Measurements from ENCODE around the gene S100A2.

DNA sequence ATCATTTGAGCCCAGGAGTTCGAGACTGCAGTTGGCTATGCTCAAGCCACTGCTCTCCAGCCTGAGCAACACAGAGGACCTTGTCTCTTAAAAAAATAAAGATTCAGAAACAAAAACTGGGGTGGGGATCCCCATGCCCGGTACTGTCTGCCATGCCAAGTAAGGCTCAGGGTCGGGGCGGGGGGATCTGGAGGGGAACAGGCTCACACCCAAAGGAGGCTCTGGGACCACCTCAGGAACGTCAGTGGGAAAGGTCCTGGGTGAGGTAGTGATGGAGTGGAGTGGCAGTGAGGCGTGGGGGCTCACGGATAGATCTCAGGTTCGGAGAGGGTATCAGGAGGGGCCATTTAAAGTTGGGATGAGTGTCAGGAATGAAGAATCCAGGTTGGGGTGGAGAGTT, 19.3 kb downstream of the S100A2 start:
- TF ChIP-seq, protein P1, sequence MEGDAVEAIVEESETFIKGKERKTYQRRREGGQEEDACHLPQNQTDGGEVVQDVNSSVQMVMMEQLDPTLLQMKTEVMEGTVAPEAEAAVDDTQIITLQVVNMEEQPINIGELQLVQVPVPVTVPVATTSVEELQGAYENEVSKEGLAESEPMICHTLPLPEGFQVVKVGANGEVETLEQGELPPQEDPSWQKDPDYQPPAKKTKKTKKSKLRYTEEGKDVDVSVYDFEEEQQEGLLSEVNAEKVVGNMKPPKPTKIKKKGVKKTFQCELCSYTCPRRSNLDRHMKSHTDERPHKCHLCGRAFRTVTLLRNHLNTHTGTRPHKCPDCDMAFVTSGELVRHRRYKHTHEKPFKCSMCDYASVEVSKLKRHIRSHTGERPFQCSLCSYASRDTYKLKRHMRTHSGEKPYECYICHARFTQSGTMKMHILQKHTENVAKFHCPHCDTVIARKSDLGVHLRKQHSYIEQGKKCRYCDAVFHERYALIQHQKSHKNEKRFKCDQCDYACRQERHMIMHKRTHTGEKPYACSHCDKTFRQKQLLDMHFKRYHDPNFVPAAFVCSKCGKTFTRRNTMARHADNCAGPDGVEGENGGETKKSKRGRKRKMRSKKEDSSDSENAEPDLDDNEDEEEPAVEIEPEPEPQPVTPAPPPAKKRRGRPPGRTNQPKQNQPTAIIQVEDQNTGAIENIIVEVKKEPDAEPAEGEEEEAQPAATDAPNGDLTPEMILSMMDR (conservative IDR thresholded peaks at IDR 0.05; ENCODE audit: low read depth in 2 of 2): no peak
- TF ChIP-seq CREB1 (CRISPR knock-in tag; IDR thresholded peaks at IDR 0.05; ENCODE audit: low read depth): no peak
- TF ChIP-seq EZH2 (IDR thresholded peaks at IDR 0.05; ENCODE audit: low read depth, unreplicated experiment): no peak
- TF ChIP-seq, protein P2, sequence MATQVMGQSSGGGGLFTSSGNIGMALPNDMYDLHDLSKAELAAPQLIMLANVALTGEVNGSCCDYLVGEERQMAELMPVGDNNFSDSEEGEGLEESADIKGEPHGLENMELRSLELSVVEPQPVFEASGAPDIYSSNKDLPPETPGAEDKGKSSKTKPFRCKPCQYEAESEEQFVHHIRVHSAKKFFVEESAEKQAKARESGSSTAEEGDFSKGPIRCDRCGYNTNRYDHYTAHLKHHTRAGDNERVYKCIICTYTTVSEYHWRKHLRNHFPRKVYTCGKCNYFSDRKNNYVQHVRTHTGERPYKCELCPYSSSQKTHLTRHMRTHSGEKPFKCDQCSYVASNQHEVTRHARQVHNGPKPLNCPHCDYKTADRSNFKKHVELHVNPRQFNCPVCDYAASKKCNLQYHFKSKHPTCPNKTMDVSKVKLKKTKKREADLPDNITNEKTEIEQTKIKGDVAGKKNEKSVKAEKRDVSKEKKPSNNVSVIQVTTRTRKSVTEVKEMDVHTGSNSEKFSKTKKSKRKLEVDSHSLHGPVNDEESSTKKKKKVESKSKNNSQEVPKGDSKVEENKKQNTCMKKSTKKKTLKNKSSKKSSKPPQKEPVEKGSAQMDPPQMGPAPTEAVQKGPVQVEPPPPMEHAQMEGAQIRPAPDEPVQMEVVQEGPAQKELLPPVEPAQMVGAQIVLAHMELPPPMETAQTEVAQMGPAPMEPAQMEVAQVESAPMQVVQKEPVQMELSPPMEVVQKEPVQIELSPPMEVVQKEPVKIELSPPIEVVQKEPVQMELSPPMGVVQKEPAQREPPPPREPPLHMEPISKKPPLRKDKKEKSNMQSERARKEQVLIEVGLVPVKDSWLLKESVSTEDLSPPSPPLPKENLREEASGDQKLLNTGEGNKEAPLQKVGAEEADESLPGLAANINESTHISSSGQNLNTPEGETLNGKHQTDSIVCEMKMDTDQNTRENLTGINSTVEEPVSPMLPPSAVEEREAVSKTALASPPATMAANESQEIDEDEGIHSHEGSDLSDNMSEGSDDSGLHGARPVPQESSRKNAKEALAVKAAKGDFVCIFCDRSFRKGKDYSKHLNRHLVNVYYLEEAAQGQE (IDR thresholded peaks at IDR 0.05; ENCODE audit: unreplicated experiment): no peak
- no peak for TF ChIP-seq POLR2AphosphoS5 (IDR thresholded peaks at IDR 0.05; ENCODE audit: low read depth)
- TF ChIP-seq ZNF331 (CRISPR knock-in tag; IDR thresholded peaks at IDR 0.05; ENCODE audit: low read depth): no peak
- TF ChIP-seq, protein P3, sequence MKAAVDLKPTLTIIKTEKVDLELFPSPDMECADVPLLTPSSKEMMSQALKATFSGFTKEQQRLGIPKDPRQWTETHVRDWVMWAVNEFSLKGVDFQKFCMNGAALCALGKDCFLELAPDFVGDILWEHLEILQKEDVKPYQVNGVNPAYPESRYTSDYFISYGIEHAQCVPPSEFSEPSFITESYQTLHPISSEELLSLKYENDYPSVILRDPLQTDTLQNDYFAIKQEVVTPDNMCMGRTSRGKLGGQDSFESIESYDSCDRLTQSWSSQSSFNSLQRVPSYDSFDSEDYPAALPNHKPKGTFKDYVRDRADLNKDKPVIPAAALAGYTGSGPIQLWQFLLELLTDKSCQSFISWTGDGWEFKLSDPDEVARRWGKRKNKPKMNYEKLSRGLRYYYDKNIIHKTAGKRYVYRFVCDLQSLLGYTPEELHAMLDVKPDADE (IDR thresholded peaks at IDR 0.05): no peak
- no peak for TF ChIP-seq JUNB (IDR thresholded peaks at IDR 0.05; ENCODE audit: unreplicated experiment)
- TF ChIP-seq EZH2phosphoT487 (IDR thresholded peaks at IDR 0.05; ENCODE audit: unreplicated experiment): no peak
- TF ChIP-seq, protein P4, sequence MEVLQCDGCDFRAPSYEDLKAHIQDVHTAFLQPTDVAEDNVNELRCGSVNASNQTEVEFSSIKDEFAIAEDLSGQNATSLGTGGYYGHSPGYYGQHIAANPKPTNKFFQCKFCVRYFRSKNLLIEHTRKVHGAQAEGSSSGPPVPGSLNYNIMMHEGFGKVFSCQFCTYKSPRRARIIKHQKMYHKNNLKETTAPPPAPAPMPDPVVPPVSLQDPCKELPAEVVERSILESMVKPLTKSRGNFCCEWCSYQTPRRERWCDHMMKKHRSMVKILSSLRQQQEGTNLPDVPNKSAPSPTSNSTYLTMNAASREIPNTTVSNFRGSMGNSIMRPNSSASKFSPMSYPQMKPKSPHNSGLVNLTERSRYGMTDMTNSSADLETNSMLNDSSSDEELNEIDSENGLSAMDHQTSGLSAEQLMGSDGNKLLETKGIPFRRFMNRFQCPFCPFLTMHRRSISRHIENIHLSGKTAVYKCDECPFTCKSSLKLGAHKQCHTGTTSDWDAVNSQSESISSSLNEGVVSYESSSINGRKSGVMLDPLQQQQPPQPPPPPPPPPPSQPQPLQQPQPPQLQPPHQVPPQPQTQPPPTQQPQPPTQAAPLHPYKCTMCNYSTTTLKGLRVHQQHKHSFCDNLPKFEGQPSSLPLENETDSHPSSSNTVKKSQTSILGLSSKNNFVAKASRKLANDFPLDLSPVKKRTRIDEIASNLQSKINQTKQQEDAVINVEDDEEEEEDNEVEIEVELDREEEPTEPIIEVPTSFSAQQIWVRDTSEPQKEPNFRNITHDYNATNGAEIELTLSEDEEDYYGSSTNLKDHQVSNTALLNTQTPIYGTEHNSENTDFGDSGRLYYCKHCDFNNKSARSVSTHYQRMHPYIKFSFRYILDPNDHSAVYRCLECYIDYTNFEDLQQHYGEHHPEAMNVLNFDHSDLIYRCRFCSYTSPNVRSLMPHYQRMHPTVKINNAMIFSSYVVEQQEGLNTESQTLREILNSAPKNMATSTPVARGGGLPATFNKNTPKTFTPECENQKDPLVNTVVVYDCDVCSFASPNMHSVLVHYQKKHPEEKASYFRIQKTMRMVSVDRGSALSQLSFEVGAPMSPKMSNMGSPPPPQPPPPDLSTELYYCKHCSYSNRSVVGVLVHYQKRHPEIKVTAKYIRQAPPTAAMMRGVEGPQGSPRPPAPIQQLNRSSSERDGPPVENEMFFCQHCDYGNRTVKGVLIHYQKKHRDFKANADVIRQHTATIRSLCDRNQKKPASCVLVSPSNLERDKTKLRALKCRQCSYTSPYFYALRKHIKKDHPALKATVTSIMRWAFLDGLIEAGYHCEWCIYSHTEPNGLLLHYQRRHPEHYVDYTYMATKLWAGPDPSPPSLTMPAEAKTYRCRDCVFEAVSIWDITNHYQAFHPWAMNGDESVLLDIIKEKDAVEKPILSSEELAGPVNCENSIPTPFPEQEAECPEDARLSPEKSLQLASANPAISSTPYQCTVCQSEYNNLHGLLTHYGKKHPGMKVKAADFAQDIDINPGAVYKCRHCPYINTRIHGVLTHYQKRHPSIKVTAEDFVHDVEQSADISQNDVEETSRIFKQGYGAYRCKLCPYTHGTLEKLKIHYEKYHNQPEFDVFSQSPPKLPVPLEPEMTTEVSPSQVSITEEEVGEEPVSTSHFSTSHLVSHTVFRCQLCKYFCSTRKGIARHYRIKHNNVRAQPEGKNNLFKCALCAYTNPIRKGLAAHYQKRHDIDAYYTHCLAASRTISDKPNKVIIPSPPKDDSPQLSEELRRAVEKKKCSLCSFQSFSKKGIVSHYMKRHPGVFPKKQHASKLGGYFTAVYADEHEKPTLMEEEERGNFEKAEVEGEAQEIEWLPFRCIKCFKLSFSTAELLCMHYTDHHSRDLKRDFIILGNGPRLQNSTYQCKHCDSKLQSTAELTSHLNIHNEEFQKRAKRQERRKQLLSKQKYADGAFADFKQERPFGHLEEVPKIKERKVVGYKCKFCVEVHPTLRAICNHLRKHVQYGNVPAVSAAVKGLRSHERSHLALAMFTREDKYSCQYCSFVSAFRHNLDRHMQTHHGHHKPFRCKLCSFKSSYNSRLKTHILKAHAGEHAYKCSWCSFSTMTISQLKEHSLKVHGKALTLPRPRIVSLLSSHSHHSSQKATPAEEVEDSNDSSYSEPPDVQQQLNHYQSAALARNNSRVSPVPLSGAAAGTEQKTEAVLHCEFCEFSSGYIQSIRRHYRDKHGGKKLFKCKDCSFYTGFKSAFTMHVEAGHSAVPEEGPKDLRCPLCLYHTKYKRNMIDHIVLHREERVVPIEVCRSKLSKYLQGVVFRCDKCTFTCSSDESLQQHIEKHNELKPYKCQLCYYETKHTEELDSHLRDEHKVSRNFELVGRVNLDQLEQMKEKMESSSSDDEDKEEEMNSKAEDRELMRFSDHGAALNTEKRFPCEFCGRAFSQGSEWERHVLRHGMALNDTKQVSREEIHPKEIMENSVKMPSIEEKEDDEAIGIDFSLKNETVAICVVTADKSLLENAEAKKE (CRISPR knock-in tag; IDR thresholded peaks at IDR 0.05): no peak
- no peak for TF ChIP-seq NANOG (IDR thresholded peaks at IDR 0.05; ENCODE audit: borderline replicate concordance)
- TF ChIP-seq ZNF114 (CRISPR knock-in tag; IDR thresholded peaks at IDR 0.05): no peak
- TF ChIP-seq STAT1 (IDR thresholded peaks at IDR 0.05; ENCODE audit: unreplicated experiment): no peak

All from GM23338 (cell line).